Measurements from ENCODE around the gene EML1.

The EML1 gene

DNA sequence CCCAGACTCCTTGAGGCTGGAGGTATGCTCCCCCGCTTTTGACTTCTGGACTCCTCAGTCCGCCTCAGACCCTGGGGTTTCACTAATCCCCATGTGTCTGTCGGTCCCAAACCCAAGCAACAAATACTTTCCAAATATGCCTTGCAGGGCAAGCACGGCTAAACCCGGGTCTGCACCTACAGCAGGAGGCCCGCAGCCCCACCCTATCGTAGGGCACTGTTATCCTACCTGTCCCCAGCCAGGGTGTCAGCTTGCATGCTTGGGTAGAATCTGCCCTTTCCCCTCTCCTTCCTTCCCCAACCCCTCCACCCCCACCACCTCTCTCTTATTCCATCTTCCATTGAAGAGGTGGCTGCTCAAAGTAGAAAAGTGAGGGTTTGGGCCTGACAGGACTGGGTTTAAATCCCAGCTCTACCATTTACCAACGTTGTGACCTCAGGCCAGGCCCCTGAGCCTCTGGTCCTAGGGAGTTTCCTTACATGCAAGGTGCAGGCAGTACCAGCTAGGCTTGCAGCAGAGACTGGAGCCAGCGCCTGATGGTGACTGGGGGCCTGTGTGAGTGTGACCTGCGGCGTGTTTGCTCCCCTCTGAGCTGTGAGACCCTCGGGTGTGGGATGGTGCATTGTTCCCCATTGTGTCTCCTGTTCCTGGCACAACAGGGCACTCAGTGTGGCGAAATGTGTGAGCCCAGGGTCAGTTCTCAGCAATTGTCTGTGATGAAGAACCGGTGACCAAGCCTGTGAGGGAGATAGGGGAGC, 11.2 kb upstream of the EML1 start:
- no peak for DNase-seq

DNA sequence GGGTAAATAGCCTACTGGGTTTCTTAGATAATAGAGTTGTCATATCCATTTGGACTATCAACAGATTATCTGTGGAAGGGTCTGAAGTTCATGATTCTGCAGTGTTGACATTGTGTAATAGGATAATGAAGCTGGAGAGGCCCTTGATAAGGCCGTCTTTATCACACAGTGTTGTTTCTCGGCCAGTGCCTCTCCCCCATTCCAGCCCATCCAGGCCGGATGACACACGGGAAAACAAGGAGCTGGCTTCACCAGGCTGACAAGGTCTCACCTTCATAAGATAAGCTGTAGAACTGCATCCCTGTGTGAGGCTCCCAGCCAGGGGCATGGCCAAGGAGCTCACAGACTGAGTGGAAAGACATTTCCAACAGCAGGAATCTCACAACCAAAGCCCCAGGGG, 8.7 kb upstream of the EML1 start:
- DNase-seq, result no peak

DNA sequence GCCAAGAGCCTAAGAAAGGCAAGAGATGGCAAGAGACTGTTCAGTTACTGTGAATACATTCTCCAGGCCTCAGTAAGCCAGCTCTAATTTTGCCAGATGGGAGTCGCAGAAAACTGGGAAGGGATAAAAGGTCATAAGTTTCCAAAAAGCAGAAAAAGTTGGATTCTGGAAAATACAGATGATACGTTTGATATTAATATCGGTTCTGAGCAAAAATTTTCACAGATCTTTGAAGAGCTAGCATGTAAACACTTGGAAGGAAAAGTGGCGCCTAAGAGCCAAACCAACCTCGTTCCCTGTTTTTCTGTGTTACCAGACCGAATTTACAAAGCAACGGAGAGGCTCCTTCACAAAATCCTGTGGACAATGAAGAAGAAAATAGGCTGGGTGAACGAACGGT, 7.8 kb upstream of the EML1 start:
- DNase-seq, result no peak

DNA sequence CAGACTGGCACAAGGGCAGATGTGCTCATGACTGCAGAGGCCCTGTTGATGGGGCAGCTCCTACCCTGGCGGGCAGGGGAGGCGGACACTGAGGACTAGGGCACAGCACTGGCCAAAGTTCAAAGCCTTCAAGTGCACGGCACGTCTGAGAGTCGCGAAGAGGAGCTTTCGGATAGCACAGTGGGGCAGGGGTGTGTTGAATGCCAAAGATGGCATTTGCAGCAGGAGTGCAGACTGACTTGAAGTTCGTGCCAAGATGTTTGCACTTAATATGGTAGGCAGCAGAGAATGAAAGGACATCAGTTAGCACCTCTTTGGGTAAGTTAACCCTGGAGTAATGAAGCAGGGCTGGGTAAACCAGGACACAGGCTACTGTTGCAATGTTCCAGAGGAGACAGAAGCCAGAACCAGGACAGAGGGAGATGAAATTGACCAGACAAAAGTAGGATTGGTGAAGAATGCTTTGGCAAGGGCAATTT, 6.7 kb upstream of the EML1 start:
- no peak for DNase-seq

- DNase-seq, result no peak
Observed at GRCh38 chr14:99788713-99789112, 4.5 kb upstream of the EML1 start.

GRCh38 chr14:99789581-99789980, 3.6 kb upstream of the EML1 start:
- DNase-seq, result no peak

GRCh38 chr14:99790201-99790977, 2.8 kb upstream of the EML1 start:
- DNase-seq, result no peak

DNA sequence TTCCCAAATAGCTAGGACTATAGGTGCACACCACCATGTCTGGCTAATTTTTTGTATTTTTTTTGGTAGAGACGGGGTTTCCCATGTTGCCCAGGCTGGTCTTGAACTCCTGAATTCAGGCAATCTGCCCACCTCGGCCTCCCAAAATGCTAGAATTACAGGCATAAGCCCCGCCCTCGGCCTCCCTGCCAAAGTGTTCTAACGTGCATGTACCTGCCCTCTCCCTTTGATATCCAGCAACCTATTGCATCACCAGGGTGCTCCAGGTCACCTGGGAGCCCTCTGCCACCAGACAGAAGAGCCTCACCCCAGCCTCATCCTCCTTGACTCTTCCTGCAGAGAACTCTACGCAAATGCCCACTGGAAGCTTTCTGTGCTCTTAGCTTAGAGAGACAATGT, 2.2 kb upstream of the EML1 start:
- DNase-seq, result no peak

DNA sequence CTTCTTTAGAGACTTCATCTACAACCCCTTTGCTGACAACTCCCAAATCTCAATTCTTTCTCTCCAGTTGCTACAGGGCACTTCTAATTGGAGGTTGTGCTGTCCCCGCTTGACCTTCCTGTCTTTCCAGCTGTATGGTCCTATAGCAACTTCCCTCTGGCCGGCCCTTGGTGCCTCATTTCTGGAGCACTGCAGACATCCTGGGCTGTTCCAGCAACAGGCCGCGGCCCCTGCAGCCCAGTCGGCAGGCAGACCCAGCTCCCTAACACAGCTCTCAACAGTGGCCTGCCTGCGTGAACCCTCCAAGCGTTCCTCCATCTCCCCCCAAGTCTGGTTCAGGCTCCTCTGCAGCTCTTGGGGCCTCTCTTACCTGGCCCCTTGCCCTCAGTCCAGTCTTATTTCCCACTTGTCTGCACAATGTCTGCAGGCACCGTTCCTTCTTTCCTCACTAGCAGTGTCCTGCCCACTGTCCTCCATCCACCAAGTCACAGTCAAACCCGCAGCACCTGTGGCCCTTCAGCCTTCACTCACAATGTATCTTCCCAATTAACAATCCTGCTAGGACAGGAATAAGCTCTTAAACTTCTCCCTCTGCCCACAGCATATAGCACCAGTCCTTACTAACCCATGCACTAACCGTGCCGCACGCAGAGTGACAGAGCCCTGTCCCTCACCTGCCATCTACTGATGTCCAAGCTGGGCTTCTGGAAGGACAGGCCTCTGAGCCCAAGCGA, 1.6 kb upstream of the EML1 start:
- no peak for DNase-seq

- no peak for DNase-seq
Observed at GRCh38 chr14:99792210-99792535, 1.0 kb upstream of the EML1 start.

DNA sequence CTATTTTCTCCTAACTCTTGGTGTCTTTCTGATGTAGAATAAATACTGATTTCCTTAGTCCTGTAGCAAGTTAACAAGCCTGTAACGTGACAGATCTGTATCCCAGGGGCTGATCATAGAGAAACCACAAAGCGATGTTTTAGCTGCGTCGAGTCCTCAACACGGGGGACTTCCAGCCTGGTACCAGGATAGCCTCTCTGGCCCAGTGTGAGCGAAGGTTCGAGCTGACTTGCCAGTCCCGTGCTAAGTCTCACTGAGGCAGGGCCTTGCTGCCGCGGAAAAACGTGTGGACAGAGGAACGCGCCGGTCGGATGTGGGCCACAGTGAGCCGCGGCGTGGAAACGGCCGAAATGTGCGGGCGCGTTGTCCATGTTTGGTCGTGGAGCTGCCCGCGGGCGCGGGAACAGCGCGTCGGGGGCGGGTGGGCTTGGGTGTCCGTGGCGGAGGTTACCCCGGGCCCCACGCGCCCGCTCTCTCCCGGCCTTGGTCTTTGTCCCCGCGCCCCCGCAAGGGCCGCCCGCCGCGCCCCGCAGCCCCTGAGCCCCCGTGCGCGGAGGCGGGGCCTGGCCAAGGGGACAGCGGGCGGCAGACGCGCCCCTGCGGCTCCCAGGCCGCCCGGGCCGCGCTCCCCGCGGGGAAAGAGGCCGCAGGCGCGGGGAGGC, 531 bp upstream of the EML1 start:
- DNase-seq, result no peak

DNA sequence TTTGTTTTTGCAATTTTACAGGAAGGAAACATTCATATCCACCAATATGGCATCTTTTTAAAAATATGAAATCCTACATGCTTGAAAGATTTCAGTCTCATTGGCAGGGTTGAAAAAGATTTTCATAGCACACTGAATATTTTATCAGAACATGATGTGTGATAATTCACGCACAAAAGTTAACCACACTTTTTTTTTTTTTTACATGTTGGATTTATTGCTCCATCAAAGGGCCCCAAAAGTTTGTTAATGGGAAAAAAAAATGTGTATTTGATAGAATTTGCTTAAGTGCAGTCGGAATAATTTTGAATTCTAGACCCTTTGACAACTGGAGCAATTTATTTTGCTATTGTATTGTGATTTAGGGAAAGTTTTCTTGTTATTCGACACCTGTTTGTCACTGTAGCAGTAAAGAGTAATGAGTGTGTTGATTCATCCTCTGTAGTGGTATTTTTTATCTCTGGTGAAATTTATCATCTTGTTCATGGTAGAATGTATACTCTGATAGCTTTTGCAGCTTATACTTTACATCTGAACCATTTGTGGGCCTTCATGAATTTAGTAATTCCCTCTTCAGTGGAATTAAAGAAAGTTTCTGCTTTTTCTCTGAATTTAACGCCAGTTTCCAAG, 1.1 kb downstream of the EML1 start:
- no peak for DNase-seq

DNA sequence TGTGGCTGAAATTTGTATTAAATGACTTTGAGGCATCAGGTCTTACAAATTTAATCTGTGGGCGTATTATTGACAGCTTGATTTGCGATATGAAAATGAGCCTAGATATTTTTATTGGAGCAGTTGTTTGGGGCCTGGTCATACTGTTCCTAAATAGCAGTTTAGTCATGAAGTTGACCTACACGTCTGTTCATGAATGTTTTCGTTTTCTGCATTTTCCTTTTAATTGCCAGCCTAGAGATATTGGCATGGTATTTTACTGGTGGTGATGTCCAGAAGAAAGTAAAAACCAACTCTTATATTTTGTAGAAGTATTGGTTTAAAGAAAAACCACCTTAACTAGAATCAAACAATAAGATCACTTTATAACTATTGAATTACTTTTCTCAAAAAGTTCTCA, 1.8 kb downstream of the EML1 start:
- DNase-seq, result no peak

DNA sequence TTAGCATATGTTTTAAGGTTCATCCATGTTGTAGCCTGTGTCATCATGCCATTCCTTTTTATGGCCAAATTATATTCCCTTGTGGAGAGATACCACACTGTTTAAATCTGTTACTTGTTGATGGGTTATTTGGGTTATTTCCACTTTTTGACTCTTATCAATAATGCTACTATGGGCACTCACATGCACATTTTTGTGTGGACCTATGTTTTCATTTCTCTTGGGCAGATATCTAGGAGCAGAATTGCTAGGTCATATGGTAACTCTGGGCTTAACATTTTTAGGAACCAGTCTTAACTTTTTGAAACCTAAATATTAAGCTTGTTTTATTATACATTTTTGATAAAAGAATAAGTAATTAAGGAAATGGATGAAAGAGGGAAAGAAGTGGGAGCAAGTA, 4.0 kb downstream of the EML1 start:
- no peak for DNase-seq

DNA sequence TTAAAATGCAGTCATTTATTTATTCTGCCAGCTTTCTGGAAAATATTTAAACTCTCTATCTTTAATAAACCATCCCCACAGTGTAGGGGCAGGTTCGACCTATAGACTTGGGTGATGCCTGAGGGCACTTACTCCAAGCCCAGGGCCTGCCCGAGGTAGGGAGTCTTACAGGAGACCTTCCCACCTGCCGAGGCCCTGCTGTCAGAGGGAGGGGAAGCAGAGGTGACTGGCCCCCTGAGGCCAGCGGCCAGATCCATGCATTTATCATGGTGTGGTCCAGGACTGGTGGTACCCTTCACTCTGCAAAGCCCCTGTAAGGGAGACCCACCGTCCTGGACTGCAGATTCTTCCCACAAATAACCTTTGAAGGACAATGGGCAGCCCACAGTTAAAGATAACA, 7.6 kb downstream of the EML1 start:
- DNase-seq, result no peak

DNA sequence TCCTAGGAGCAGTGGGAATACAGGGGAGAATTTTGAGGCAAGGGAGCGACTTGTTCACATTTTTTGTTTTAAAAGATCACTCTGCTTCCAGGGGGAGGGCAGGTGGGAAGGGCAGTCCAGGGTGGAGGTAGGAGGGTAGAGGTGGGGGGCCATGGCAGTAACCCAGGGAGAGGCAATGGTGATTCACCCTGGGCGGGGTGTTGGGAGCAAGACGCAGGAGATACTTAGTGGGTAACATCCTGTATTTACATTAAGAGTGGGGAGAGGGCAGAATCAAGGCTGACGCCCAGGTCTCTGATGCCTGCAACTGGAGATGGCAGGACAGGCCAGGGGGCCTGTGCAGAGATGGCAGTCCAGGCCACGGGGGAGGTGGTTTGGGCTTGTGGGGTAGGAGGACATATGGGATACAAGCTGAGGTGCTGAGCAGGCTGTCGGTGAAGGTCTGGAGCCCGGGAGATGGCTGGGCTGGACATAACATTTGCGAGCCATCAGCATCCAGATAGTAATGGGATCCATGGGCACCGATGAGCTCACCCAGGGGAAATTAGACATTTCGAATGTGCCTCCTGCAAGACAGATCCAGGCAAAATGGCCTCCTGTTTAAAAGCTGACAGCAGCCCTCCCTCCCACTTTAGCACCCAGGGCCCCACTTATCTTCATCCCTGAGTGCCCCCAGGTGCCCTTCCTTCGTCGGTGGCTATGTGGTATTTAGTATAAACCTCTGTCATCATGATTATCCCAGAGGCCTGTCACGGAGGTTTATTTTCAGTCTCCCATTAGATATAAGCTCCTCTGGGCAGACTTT, 9.3 kb downstream of the EML1 start:
- DNase-seq, result no peak

- no peak for DNase-seq
Observed at GRCh38 chr14:99803106-99803775, 10.0 kb downstream of the EML1 start.

GRCh38 chr14:99803803-99804202, 10.6 kb downstream of the EML1 start:
- DNase-seq, result no peak

- DNase-seq, result no peak
Observed at GRCh38 chr14:99805757-99806439, 12.7 kb downstream of the EML1 start.

DNA sequence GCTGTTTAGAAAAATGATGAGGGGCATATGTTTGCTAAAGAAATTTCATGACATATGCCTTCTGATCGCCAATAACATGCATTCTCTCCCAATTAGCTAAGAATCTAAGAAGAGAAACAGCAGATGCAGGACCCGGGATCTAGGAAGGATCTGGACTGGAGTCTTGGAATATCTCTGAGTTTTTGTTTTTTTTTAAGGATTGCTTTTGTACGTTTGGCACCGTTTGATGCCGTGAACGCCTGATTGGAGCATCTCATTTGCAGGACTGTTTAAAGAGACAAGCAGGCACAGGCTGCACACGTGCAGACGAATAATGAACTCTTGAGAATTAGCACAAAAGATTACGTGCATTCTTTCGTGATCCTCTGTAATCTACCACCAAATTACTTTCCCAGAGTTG, 13.6 kb downstream of the EML1 start:
- DNase-seq, result no peak
